Measurements from ENCODE around the gene KDM4C. TPM values are rescaled to one million over a fixed set of nuclear protein-coding genes. Genes with fewer than 3 reads are reported as not detected.

Gene KDM4C
- total and polyA plus RNA-seq, 2 of the 8 experiments (the other 6 are each of a cell fraction or from before 2014, with no cell fraction given) = 13.0 to 26.1 TPM

DNA sequence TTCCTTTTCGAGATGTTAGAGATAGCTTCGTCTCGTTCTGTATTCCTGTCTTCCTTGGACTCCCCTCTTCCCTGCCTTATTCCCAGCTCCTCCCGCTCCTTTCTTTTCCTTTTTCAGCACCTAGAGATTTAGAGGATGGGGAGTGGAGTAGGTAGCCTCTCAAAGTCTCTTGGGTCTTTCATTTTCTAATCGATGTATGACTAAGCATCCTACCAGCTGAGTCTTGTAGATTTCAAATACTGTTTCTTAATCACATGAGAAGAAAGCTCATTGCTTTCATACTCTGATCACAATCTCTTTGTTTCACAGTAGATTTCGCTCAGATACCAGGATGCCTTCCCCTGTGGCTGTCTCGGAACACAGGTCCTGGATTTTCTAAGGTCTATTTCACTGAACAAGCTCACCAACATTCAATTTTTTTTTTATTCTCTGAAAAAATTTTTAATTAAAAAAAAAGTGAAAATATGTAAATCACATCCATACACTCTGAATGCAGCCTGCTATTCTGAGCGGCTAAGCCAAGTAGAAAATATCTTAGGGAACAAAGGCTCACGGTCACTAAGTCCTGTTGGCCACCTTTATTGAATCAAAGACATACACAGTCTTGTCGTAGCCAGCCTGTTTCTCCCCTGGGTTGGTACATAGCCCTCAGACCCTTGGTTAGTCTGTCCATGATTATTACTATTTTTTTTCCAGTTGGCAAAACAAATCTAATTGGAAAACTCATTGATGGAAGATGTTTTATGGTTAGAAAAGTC is 413.8 kb downstream of the KDM4C start:
- H3K23ac ChIP-seq (ENCODE audit: insufficient read length) = no peak overlapping the region
- peaks cover 0 to 6% (median 4%) of the 10 kb centered on the region in 4 experiments; a peak in 4 of 7 replicates for H3K4me1 ChIP-seq (replicated peaks in 1 of 4; ENCODE audit: control insufficient read depth in 3 of 4, insufficient read depth in 4 of 4, low read length in 3 of 4)
- no peak for FAIRE-seq
- H3K56ac ChIP-seq (replicated peaks; ENCODE audit: insufficient read length, low read depth, low read length) = no peak overlapping the region
- H3K27ac ChIP-seq (ENCODE audit: low read depth, low read length) = no peak overlapping the region
- no peaks in the 10 kb centered on the region for H3K79me1 ChIP-seq (ENCODE audit: low read depth, low read length)
- no peak overlapping the region for H2BK120ac ChIP-seq (replicated peaks; ENCODE audit: low read depth, low read length)
- no peak overlapping the region for H3K18ac ChIP-seq (ENCODE audit: extremely low read depth, low read length)
- no peaks in the 10 kb centered on the region for H4K20me1 ChIP-seq (replicated peaks in 1 of 2; ENCODE audit: control insufficient read depth in 1 of 2, insufficient read depth in 2 of 2, low read length in 2 of 2)
- no peak overlapping the region for H2BK12ac ChIP-seq (ENCODE audit: low read depth, low read length)
- WGBS, 2 experiments (ENCODE audit: extremely low coverage in 1 of 2, insufficient coverage in 1 of 2, insufficient read length in 1 of 2, insufficient replicate concordance in 2 of 2, low coverage in 1 of 2, low lambda C conversion rate in 2 of 2, missing lambda C conversion rate in 1 of 2) = 64% methylated on average over 10 of the region's 10 CpGs; no CpG with 5 or more reads in 1 of the 2 experiments
- H4K8ac ChIP-seq (ENCODE audit: extremely low read depth, insufficient read depth, low read length) = no peak overlapping the region
- no peaks in the 10 kb centered on the region for H3K23me2 ChIP-seq (ENCODE audit: low read depth, low read length)
- H3K4ac ChIP-seq (replicated peaks; ENCODE audit: insufficient read length, low read depth, low read length) = no peak overlapping the region
- CTCF ChIA-PET (ENCODE audit: partially characterized antibody) = interaction anchor here (0.7 to 2.7 kb wide), 9 partner anchors 10 to 904 kb away, joined by 3 to 15 read pairs (median 3); no protein-coding TSS in a partner anchor
- H3K9me3 ChIP-seq (ENCODE audit: insufficient read depth in 2 of 2, low read depth in 1 of 2, low read length in 1 of 2) = no peaks in the 10 kb centered on the region
- H2AK5ac ChIP-seq (ENCODE audit: low read depth, low read length) = no peak overlapping the region
- no peak overlapping the region for H3K4me3 ChIP-seq (ENCODE audit: extremely low read depth in 1 of 4, insufficient read depth in 2 of 4, low read depth in 3 of 4, low read length in 4 of 4)
- H3K14ac ChIP-seq (ENCODE audit: insufficient read length) = no peak overlapping the region
- H2BK20ac ChIP-seq (ENCODE audit: low read length) = no peak overlapping the region
- no peak overlapping the region for H2AFZ ChIP-seq (ENCODE audit: low read length)
- no peak overlapping the region for H4K91ac ChIP-seq (replicated peaks; ENCODE audit: insufficient read length, low read length)
- H3K79me2 ChIP-seq (ENCODE audit: control insufficient read depth in 1 of 2, insufficient read depth in 2 of 2, low read length in 2 of 2) = no peaks in the 10 kb centered on the region
- no peaks in the 10 kb centered on the region; a peak in 2 of 8 replicates for H3K36me3 ChIP-seq (ENCODE audit: control insufficient read depth in 2 of 4, insufficient read depth in 4 of 4, low read length in 3 of 4)
- TF ChIP-seq KDM1A (IDR thresholded peaks at IDR 0.05; ENCODE audit: borderline replicate concordance, low read length) = no peak
- TF ChIP-seq RAD21 (IDR thresholded peaks at IDR 0.05 in 1 of 2, conservative IDR thresholded peaks at IDR 0.05 in 1 of 2; ENCODE audit: low read depth in 2 of 2, low read length in 2 of 2) = no peak
- TF ChIP-seq BACH1 (IDR thresholded peaks at IDR 0.05; ENCODE audit: low read length) = no peak
- no peak for TF ChIP-seq GABPA (IDR thresholded peaks at IDR 0.05; ENCODE audit: borderline replicate concordance, insufficient read depth, low read length)
- no peak for TF ChIP-seq EGR1 (IDR thresholded peaks at IDR 0.05; ENCODE audit: borderline replicate concordance, low read depth, low read length)
- no peak for TF ChIP-seq POLR2AphosphoS5 (IDR thresholded peaks at IDR 0.05; ENCODE audit: low read depth, low read length)
- TF ChIP-seq, protein P1, sequence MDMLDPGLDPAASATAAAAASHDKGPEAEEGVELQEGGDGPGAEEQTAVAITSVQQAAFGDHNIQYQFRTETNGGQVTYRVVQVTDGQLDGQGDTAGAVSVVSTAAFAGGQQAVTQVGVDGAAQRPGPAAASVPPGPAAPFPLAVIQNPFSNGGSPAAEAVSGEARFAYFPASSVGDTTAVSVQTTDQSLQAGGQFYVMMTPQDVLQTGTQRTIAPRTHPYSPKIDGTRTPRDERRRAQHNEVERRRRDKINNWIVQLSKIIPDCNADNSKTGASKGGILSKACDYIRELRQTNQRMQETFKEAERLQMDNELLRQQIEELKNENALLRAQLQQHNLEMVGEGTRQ (IDR thresholded peaks at IDR 0.05; ENCODE audit: low read length) = no peak
- TF ChIP-seq, protein P2, sequence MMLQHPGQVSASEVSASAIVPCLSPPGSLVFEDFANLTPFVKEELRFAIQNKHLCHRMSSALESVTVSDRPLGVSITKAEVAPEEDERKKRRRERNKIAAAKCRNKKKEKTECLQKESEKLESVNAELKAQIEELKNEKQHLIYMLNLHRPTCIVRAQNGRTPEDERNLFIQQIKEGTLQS (IDR thresholded peaks at IDR 0.05; ENCODE audit: insufficient read depth, low read depth, low read length) = no peak
- no peak overlapping the region for H4K5ac ChIP-seq (ENCODE audit: insufficient read length, low read depth, low read length)
- H2BK5ac ChIP-seq (ENCODE audit: low read depth, low read length) = no peak overlapping the region
- no peak for DNase-seq (ENCODE audit: low read depth in 1 of 2, low spot score in 2 of 2)
- no peak overlapping the region for H2BK15ac ChIP-seq (ENCODE audit: low read length)
- H3K4me2 ChIP-seq (ENCODE audit: insufficient read depth in 1 of 2, low read depth in 2 of 2, low read length in 2 of 2) = no peak overlapping the region
- no peak overlapping the region for H3K9ac ChIP-seq (replicated peaks in 1 of 4; ENCODE audit: extremely low read depth in 1 of 4, low read depth in 3 of 4, low read length in 3 of 4)
- POLR2A ChIA-PET (ENCODE audit: partially characterized antibody) = interaction anchor here (1.2 kb wide), 1 partner anchor 15 kb away, joined by 4 read pairs; no protein-coding TSS in a partner anchor
- no peaks in the 10 kb centered on the region for H3K27me3 ChIP-seq (replicated peaks in 1 of 4; ENCODE audit: control insufficient read depth in 3 of 4, extremely low read depth in 1 of 4, insufficient read depth in 3 of 4, low read length in 3 of 4)

Data from H1 (cell line).